ENCODE results near the gene NLRP6. TPM values are rescaled to one million over a fixed set of nuclear protein-coding genes. Genes with fewer than 3 reads are reported as not detected.

NLRP6 gene
- polyA plus RNA-seq, 3 donors, result 0.10 to 0.51 (median 0.24) TPM

DNA sequence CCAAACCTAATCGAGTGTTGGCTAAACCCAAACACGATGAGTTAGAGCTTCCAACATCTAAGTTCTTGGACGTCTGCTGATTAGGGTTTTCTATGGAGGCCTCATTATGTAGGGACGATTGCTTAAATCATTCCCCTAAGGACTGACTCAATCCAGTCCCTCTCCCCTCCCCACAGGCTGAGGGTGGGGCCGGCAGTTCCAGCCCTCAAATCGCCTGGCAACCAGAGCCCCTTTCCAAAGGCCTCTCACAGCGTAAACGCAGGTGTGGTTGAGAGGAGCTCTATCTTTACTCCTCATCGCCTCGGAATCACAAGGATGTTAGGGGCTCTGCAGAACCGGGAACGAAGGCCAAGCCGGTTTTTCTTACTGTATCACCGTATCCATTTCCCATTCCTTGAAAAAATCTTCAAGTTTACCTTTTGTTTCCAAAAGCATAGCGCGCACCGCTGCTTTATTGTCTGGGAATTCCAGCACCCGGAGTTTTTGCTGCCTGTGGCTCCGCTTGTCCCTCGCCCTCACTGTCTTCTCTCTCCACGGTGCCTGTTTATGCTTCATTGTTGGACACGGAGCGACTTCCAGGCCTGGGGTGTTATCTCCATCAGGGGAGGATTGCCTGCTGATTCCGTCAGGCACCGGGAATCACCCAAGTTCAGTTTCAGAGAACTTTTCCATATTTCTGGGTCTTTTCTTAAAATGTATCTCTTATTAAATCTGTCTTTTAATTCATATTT lies 56.2 kb downstream of the NLRP6 start:
- Mint-ChIP-seq H3K36me3 (peaks cover 2 to 3% of the 10 kb centered on the region in 2 donors), H3K4me3 (no peak overlapping the region), H3K9me3 (peaks cover 15 to 24% (median 20%) of the 10 kb centered on the region in 7 donors), H3K4me1 (peaks cover 26% of the 10 kb centered on the region), H3K27ac (peak overlapping the region in 1 of 7 donors; percentile 30), H3K27me3 (ENCODE audit: low read depth in 3 of 3) (peaks cover 5 to 9% (median 8%) of the 10 kb centered on the region in 3 donors)
- no peaks in the 10 kb centered on the region for H3K36me3 ChIP-seq (replicated peaks in 1 of 2; ENCODE audit: control insufficient read depth in 1 of 2, insufficient read depth in 2 of 2, low read length in 2 of 2)
- intact Hi-C loops (cut with micrococcal nuclease), result no loop called here
- H3K4me2 ChIP-seq (replicated peaks; ENCODE audit: extremely low read depth, low read length, poor library complexity, severe bottlenecking), result no peak overlapping the region
- TF ChIP-seq, protein P1, sequence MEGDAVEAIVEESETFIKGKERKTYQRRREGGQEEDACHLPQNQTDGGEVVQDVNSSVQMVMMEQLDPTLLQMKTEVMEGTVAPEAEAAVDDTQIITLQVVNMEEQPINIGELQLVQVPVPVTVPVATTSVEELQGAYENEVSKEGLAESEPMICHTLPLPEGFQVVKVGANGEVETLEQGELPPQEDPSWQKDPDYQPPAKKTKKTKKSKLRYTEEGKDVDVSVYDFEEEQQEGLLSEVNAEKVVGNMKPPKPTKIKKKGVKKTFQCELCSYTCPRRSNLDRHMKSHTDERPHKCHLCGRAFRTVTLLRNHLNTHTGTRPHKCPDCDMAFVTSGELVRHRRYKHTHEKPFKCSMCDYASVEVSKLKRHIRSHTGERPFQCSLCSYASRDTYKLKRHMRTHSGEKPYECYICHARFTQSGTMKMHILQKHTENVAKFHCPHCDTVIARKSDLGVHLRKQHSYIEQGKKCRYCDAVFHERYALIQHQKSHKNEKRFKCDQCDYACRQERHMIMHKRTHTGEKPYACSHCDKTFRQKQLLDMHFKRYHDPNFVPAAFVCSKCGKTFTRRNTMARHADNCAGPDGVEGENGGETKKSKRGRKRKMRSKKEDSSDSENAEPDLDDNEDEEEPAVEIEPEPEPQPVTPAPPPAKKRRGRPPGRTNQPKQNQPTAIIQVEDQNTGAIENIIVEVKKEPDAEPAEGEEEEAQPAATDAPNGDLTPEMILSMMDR (IDR thresholded peaks at IDR 0.05), result no peak
- H3K79me2 ChIP-seq (ENCODE audit: insufficient read depth, low read length), result no peaks in the 10 kb centered on the region
- no peak overlapping the region for H2AFZ ChIP-seq (ENCODE audit: insufficient read depth, low read depth, low read length, poor library complexity, severe bottlenecking)
- no peak overlapping the region for H3K4me3 ChIP-seq (replicated peaks in 1 of 3; ENCODE audit: low read depth in 2 of 3, low read length in 3 of 3)
- peaks cover 16 to 20% of the 10 kb centered on the region in 2 donors for H3K4me1 ChIP-seq (ENCODE audit: control insufficient read depth in 1 of 2, insufficient read depth in 2 of 2, low read length in 2 of 2)
- DNase-seq, result no peak
- 87% methylated on average over 12 of the region's 25 CpGs for WGBS (ENCODE audit: insufficient coverage)
- no peaks in the 10 kb centered on the region for H4K20me1 ChIP-seq (ENCODE audit: insufficient read depth, low read length)
- no peak overlapping the region for H3K27ac ChIP-seq (ENCODE audit: low read depth in 1 of 2, low read length in 2 of 2)
- H3K27me3 ChIP-seq (ENCODE audit: control insufficient read depth in 2 of 2, insufficient read depth in 2 of 2, low read length in 2 of 2), result no peaks in the 10 kb centered on the region
- no peak overlapping the region for H3K9ac ChIP-seq (ENCODE audit: insufficient read depth, low read length, poor library complexity, severe bottlenecking)
- H3K9me3 ChIP-seq (replicated peaks in 1 of 2; ENCODE audit: control insufficient read depth in 1 of 2, insufficient read depth in 1 of 2, low read length in 2 of 2), result peaks cover 7 to 23% of the 10 kb centered on the region in 2 donors

Small RNA genes within 50 kb of the gene (small RNA-seq; reads per million reads assigned to genes)
- not detected for gene AC136475.6 (ENCODE audit: insufficient read length, low read depth)

Other genes with a start within 250 kb of the NLRP6 start
- not detected for gene SCGB1C1, start 85.3 kb upstream of the NLRP6 start, polyA plus RNA-seq
- gene BET1L, start 71.0 kb upstream of the NLRP6 start, polyA plus RNA-seq, result 10 to 100 TPM in 2 of 3 donors, 1 to 10 TPM in 1; 9.5 to 37.3 (median 29.3) TPM
- 10 to 100 TPM; 51.1 to 79.1 (median 56.5) TPM for gene RIC8A, start 70.7 kb upstream of the NLRP6 start, polyA plus RNA-seq
- 10 to 100 TPM in 1 of 3 donors, 1 to 10 TPM in 2; 4.3 to 23.7 (median 4.3) TPM for gene SIRT3, start 42.1 kb upstream of the NLRP6 start, polyA plus RNA-seq
- 100 to 1,000 TPM; 136 to 272 (median 218) TPM for gene PSMD13, start 41.4 kb upstream of the NLRP6 start, polyA plus RNA-seq
- gene PGGHG, start 10.7 kb downstream of the NLRP6 start, polyA plus RNA-seq, result 10 to 100 TPM in 1 of 3 donors, 1 to 10 TPM in 2; 1.6 to 82.9 (median 2.1) TPM
- not detected for gene IFITM5, start 21.1 kb downstream of the NLRP6 start, polyA plus RNA-seq
- 1,000 to 10,000 TPM in 1 of 3 donors, 100 to 1,000 TPM in 2; 625 to 1,147 (median 705) TPM for gene IFITM2, start 29.4 kb downstream of the NLRP6 start, polyA plus RNA-seq
- 10 to 100 TPM; 26.0 to 49.5 (median 36.3) TPM for gene IFITM1, start 35.6 kb downstream of the NLRP6 start, polyA plus RNA-seq
- 100 to 1,000 TPM; 353 to 637 (median 445) TPM for gene IFITM3, start 42.5 kb downstream of the NLRP6 start, polyA plus RNA-seq
- not detected for gene B4GALNT4, start 91.1 kb downstream of the NLRP6 start, polyA plus RNA-seq
- gene PKP3, start 115.8 kb downstream of the NLRP6 start, polyA plus RNA-seq, result not detected
- 100 to 1,000 TPM in 1 of 3 donors, 10 to 100 TPM in 2; 62.8 to 125 (median 75.4) TPM for gene SIGIRR, start 136.6 kb downstream of the NLRP6 start, polyA plus RNA-seq
- under 1 TPM in 2 of 3 donors, not detected in 1; 0.18 to 0.24 TPM for gene ANO9, start 163.6 kb downstream of the NLRP6 start, polyA plus RNA-seq
- gene PTDSS2, start 171.9 kb downstream of the NLRP6 start, polyA plus RNA-seq, result 10 to 100 TPM in 2 of 3 donors, 1 to 10 TPM in 1; 9.3 to 18.3 (median 12.4) TPM
- 100 to 1,000 TPM; 381 to 445 (median 443) TPM for gene RNH1, start 228.8 kb downstream of the NLRP6 start, polyA plus RNA-seq

Data from CD14-positive monocyte (primary cell).